ENCODE measurements around the gene PDGFD. TPM values are rescaled to one million over a fixed set of nuclear protein-coding genes. Genes with fewer than 3 reads are reported as not detected.
A peak's percentile ranks its signal among the peaks of the same experiment; 100 is the strongest.

PDGFD gene
- total RNA-seq, 2 donors from 2014 or later: not detected

GRCh38 chr11:104124979-104125378 is 39.0 kb downstream of the PDGFD start:
- no peaks in the 10 kb centered on the region for H3K9me3 Mint-ChIP-seq
- no peaks in the 10 kb centered on the region for H3K36me3 Mint-ChIP-seq (ENCODE audit: low read depth)
- no peaks in the 10 kb centered on the region for H3K27me3 Mint-ChIP-seq
- H3K4me3 Mint-ChIP-seq: no peak overlapping the region
- H3K4me1 Mint-ChIP-seq: no peaks in the 10 kb centered on the region
- no peak for ATAC-seq (replicated peaks)
- no peak overlapping the region for H3K27ac Mint-ChIP-seq

DNA sequence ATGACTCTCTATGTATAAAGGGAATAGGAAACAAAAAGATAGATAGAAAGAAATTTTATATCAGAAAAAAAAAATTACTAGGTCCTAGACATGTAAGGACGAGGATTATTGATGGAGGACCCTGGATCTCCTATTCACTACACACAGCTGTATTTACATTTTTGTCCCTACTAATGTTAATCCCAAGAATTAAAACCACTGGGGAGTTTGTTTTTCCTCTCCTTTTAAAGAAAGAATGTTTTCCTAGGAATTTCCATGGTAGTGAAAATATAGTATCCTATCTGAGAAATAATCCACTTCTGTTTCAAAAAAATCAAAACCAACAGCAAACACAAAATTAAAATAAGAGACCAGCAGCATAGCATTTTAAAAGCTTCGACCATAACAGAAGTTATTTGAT is 41.1 kb downstream of the PDGFD start:
- Mint-ChIP-seq H3K27me3 (no peaks in the 10 kb centered on the region), H3K4me1 (no peaks in the 10 kb centered on the region)

GRCh38 chr11:104122011-104122635 is 41.8 kb downstream of the PDGFD start:
- Mint-ChIP-seq H3K27ac (no peak overlapping the region), H3K4me1 (no peaks in the 10 kb centered on the region), H3K27me3 (no peaks in the 10 kb centered on the region), H3K36me3 (ENCODE audit: low read depth) (no peaks in the 10 kb centered on the region), H3K9me3 (no peaks in the 10 kb centered on the region), H3K4me3 (no peak overlapping the region)
- ATAC-seq (replicated peaks): no peak

More for the DNA sequence above, 41.1 kb downstream of the PDGFD start:
- Mint-ChIP-seq H3K36me3 (ENCODE audit: low read depth) (no peaks in the 10 kb centered on the region), H3K27ac (no peak overlapping the region), H3K4me3 (no peak overlapping the region), H3K9me3 (no peaks in the 10 kb centered on the region)
- no peak for ATAC-seq (replicated peaks)

GRCh38 chr11:104120493-104121137 is 43.3 kb downstream of the PDGFD start:
- Mint-ChIP-seq H3K4me1 (no peaks in the 10 kb centered on the region), H3K27ac (no peak overlapping the region)
- peak; percentile 32 for ATAC-seq (replicated peaks)

GRCh38 chr11:104118105-104118744 is 45.7 kb downstream of the PDGFD start:
- ATAC-seq (replicated peaks): peak; percentile 55
- no peak overlapping the region for H3K4me3 Mint-ChIP-seq
- H3K36me3 Mint-ChIP-seq (ENCODE audit: low read depth): no peaks in the 10 kb centered on the region
- no peak overlapping the region for H3K27ac Mint-ChIP-seq
- H3K9me3 Mint-ChIP-seq: no peaks in the 10 kb centered on the region
- no peaks in the 10 kb centered on the region for H3K4me1 Mint-ChIP-seq
- no peaks in the 10 kb centered on the region for H3K27me3 Mint-ChIP-seq

More at GRCh38 chr11:104120493-104121137, 43.3 kb downstream of the PDGFD start:
- H3K4me3 Mint-ChIP-seq: no peak overlapping the region
- no peaks in the 10 kb centered on the region for H3K36me3 Mint-ChIP-seq (ENCODE audit: low read depth)
- H3K9me3 Mint-ChIP-seq: no peaks in the 10 kb centered on the region
- H3K27me3 Mint-ChIP-seq: no peaks in the 10 kb centered on the region

- H3K9me3 Mint-ChIP-seq: no peaks in the 10 kb centered on the region
- no peak overlapping the region for H3K4me3 Mint-ChIP-seq
- no peaks in the 10 kb centered on the region for H3K4me1 Mint-ChIP-seq
- H3K27ac Mint-ChIP-seq: no peak overlapping the region
- H3K27me3 Mint-ChIP-seq: no peaks in the 10 kb centered on the region
- H3K36me3 Mint-ChIP-seq (ENCODE audit: low read depth): no peaks in the 10 kb centered on the region
- no peak for ATAC-seq (replicated peaks)
Observed at GRCh38 chr11:104113541-104113940, 50.4 kb downstream of the PDGFD start.

DNA sequence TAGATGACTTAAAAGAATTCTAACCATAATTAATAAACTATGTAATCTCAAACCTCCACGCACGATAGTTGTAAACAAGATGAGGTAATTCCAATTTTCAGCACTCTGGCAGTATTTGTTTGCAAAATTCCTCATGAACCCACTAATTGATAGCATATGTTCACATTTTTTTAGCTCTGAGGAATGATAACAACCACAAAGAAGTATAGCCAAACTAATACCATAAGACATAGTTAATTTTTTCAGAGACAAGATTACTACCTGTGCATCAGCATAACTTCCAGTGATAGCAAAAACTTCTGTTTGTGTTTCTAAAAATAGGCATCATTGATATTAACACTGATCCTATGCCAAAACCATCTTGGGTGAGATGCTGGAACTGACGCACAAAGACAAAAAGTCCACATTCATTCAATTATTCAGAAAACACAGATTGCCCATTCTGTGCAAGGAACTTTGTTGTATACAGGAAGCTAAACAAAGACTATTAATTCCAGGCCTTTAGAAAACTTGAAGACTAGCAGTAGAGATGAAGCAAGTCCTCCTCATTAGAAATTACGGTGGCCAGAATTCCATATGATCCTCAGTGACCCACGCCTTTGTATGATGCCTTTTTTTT is 57.7 kb downstream of the PDGFD start:
- Mint-ChIP-seq H3K9me3 (no peaks in the 10 kb centered on the region), H3K27me3 (no peaks in the 10 kb centered on the region), H3K27ac (no peak overlapping the region), H3K4me1 (no peaks in the 10 kb centered on the region), H3K4me3 (no peak overlapping the region), H3K36me3 (ENCODE audit: low read depth) (no peaks in the 10 kb centered on the region)
- ATAC-seq (replicated peaks): no peak

- Mint-ChIP-seq H3K27me3 (no peaks in the 10 kb centered on the region), H3K27ac (no peak overlapping the region), H3K4me3 (no peak overlapping the region), H3K4me1 (no peaks in the 10 kb centered on the region), H3K36me3 (ENCODE audit: low read depth) (no peaks in the 10 kb centered on the region), H3K9me3 (no peaks in the 10 kb centered on the region)
- ATAC-seq (replicated peaks): no peak
Observed at GRCh38 chr11:104105155-104105554, 58.8 kb downstream of the PDGFD start.

DNA sequence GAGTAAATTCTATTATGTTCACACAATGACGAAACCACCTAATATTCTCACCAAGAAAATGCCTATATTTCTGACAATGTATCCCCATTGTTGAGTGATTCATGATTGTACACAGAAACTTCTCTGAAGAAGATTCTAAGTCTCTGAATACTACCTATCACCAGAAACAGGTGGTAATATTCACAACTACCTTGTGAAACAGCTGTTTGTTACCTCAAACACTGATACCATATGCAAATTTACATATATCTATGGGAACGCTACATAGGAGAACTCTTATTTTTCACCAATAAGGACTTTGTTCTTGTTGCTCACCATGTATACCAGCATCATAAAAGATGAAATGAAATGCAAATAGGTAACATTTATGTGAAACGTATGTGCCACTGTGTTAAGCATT is 59.3 kb downstream of the PDGFD start:
- no peak for ATAC-seq (replicated peaks)
- H3K27ac Mint-ChIP-seq: no peak overlapping the region
- H3K27me3 Mint-ChIP-seq: no peaks in the 10 kb centered on the region
- H3K4me1 Mint-ChIP-seq: no peaks in the 10 kb centered on the region
- H3K4me3 Mint-ChIP-seq: no peak overlapping the region
- no peaks in the 10 kb centered on the region for H3K9me3 Mint-ChIP-seq
- no peaks in the 10 kb centered on the region for H3K36me3 Mint-ChIP-seq (ENCODE audit: low read depth)

DNA sequence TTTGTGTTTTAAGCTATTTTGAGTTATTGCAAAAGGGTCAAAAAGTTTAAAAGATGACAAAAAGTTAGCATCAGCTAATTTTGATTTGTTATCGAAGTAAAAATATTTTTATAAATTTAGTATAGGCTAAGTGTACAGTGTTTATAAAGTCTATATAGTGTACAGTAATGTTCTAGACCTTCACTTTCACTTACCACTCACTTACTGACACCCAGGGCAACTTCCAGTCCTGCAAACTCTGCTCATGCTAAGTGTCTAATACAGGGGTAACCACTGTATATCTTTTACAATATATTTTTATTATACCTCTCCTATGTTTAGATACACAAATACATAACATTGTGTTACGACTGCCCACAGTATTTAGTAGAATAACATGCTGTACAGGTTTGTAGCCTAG is 59.7 kb downstream of the PDGFD start:
- no peaks in the 10 kb centered on the region for H3K9me3 Mint-ChIP-seq
- no peak overlapping the region for H3K27ac Mint-ChIP-seq
- H3K4me3 Mint-ChIP-seq: no peak overlapping the region
- no peaks in the 10 kb centered on the region for H3K4me1 Mint-ChIP-seq
- H3K27me3 Mint-ChIP-seq: no peaks in the 10 kb centered on the region
- ATAC-seq (replicated peaks): no peak
- H3K36me3 Mint-ChIP-seq (ENCODE audit: low read depth): no peaks in the 10 kb centered on the region

DNA sequence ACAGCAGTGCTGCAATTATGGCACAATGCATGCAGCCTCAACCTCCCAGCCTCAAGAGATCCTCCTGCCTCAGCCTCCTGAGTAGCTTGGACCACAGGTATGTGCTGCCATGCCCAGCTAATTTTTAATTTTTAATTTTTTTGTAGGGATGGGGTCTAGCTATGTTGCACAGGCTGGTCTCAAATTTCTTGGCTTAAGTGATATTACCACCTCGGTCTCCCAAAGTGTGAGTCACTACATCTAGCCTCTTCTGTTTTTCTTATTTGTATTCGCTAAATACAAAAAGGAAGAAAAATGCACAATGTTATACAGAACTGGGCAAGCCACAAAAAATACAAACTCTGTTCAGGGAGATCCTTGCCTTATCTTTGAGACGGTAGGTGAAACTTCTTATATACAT is 65.4 kb downstream of the PDGFD start:
- Mint-ChIP-seq H3K9me3 (peaks cover 3% of the 10 kb centered on the region), H3K4me3 (no peak overlapping the region), H3K4me1 (no peaks in the 10 kb centered on the region), H3K27me3 (peaks cover 6% of the 10 kb centered on the region), H3K27ac (no peak overlapping the region), H3K36me3 (ENCODE audit: low read depth) (no peaks in the 10 kb centered on the region)
- no peak for ATAC-seq (replicated peaks)

GRCh38 chr11:104098132-104098531 is 65.8 kb downstream of the PDGFD start:
- Mint-ChIP-seq H3K4me3 (no peak overlapping the region), H3K4me1 (no peaks in the 10 kb centered on the region), H3K27ac (no peak overlapping the region), H3K36me3 (ENCODE audit: low read depth) (no peaks in the 10 kb centered on the region), H3K27me3 (peaks cover 6% of the 10 kb centered on the region), H3K9me3 (peaks cover 3% of the 10 kb centered on the region)
- ATAC-seq (replicated peaks): no peak

GRCh38 chr11:104096900-104097299 is 67.0 kb downstream of the PDGFD start:
- ATAC-seq (replicated peaks): no peak
- Mint-ChIP-seq H3K4me1 (no peaks in the 10 kb centered on the region), H3K9me3 (peaks cover 3% of the 10 kb centered on the region), H3K27me3 (peaks cover 6% of the 10 kb centered on the region), H3K27ac (no peak overlapping the region), H3K4me3 (no peak overlapping the region), H3K36me3 (ENCODE audit: low read depth) (no peaks in the 10 kb centered on the region)

- no peaks in the 10 kb centered on the region for H3K36me3 Mint-ChIP-seq (ENCODE audit: low read depth)
- no peaks in the 10 kb centered on the region for H3K4me1 Mint-ChIP-seq
- H3K27ac Mint-ChIP-seq: no peak overlapping the region
- ATAC-seq (replicated peaks): no peak
- H3K9me3 Mint-ChIP-seq: peaks cover 3% of the 10 kb centered on the region
- peaks cover 6% of the 10 kb centered on the region for H3K27me3 Mint-ChIP-seq
- no peak overlapping the region for H3K4me3 Mint-ChIP-seq
Observed at GRCh38 chr11:104095791-104096190, 68.2 kb downstream of the PDGFD start.

GRCh38 chr11:104094576-104094975 is 69.4 kb downstream of the PDGFD start:
- Mint-ChIP-seq H3K9me3 (peaks cover 3% of the 10 kb centered on the region), H3K36me3 (ENCODE audit: low read depth) (no peaks in the 10 kb centered on the region), H3K27me3 (peaks cover 6% of the 10 kb centered on the region), H3K4me1 (no peaks in the 10 kb centered on the region), H3K4me3 (no peak overlapping the region), H3K27ac (no peak overlapping the region)
- ATAC-seq (replicated peaks): no peak

Measured in activated T-helper 17 cell treated with anti-CD3 and anti-CD28 coated beads, Interleukin-2, amount 50 U/mL, for 72 hours (primary cell).